Measurements from ENCODE around the gene DNAH2. TPM values are rescaled to one million over a fixed set of nuclear protein-coding genes. Genes with fewer than 3 reads are reported as not detected.
A peak's percentile ranks its signal among the peaks of the same experiment; 100 is the strongest.

The DNAH2 gene
- total RNA-seq, 1 donor from 2014 or later: 0.04 TPM

DNA sequence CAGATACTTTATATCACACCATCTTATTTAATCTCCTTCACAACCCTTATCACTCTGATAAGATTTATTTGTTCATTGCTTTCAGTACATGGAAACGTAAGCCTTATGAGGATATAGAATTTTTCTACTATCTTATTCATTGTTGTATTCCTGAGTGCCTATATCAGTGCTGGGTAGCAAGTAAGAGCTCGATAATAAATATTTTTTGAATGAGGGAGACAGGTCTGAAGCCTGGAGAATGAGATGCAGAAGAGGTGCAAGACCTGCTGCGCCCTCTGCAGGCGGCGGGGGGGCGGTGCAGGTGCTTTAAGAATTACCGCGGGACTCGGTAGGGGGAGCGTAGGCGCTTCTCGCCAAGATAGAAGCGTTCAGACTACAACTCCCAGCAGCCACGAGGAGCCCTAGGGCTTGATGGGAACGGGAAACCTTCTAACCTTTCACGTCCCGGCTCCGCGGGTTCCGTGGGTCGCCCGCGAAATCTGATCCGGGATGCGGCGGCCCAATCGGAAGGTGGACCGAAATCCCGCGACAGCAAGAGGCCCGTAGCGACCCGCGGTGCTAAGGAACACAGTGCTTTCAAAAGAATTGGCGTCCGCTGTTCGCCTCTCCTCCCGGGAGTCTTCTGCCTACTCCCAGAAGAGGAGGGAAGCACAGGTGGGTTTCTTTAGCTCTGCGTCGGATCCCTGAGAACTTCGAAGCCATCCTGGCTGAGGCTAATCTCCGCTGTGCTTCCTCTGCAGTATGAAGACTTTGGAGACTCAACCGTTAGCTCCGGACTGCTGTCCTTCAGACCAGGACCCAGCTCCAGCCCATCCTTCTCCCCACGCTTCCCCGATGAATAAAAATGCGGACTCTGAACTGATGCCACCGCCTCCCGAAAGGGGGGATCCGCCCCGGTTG is 29.4 kb upstream of the DNAH2 start, which contains the start of gene WRAP53:
TSS of gene WRAP53 (plus strand) at position 570 of the 900 bp plus-strand sequence. CDS start at position 742, 172 bp downstream.
- TF ChIP-seq, protein P1, sequence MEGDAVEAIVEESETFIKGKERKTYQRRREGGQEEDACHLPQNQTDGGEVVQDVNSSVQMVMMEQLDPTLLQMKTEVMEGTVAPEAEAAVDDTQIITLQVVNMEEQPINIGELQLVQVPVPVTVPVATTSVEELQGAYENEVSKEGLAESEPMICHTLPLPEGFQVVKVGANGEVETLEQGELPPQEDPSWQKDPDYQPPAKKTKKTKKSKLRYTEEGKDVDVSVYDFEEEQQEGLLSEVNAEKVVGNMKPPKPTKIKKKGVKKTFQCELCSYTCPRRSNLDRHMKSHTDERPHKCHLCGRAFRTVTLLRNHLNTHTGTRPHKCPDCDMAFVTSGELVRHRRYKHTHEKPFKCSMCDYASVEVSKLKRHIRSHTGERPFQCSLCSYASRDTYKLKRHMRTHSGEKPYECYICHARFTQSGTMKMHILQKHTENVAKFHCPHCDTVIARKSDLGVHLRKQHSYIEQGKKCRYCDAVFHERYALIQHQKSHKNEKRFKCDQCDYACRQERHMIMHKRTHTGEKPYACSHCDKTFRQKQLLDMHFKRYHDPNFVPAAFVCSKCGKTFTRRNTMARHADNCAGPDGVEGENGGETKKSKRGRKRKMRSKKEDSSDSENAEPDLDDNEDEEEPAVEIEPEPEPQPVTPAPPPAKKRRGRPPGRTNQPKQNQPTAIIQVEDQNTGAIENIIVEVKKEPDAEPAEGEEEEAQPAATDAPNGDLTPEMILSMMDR (IDR thresholded peaks at IDR 0.05; ENCODE audit: insufficient read depth, low read length, poor library complexity, severe bottlenecking): peak; percentile 99
- peak within 1 kb of the TSS; percentile 91 for H3K4me3 ChIP-seq (ENCODE audit: low read depth, low read length)
- peak; percentile 94 for DNase-seq (ENCODE audit: low read depth)
- H3K27me3 ChIP-seq (ENCODE audit: control insufficient read depth, insufficient read depth, low read length): no peaks in the 10 kb centered on the region
- H3K36me3 ChIP-seq (ENCODE audit: control insufficient read depth, insufficient read depth, low read length): no peaks in the 10 kb centered on the region

DNA sequence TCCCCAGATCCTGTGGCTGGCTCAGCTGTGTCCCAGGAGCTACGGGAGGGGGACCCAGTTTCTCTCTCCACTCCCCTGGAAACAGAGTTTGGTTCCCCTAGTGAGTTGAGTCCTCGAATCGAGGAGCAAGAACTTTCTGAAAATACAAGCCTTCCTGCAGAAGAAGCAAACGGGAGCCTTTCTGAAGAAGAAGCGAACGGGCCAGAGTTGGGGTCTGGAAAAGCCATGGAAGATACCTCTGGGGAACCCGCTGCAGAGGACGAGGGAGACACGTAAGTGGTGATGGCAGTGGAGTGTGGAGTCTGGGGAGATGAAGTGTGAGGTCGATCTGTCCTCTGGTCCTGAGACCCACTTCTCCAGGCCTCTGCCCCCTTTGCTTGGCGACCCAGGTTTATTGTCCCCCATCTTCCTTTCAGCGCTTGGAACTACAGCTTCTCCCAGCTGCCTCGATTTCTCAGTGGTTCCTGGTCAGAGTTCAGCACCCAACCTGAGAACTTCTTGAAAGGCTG is 28.7 kb upstream of the DNAH2 start:
- Histone ChIP-seq H3K27me3 (ENCODE audit: control insufficient read depth, insufficient read depth, low read length) (no peaks in the 10 kb centered on the region), H3K36me3 (ENCODE audit: control insufficient read depth, insufficient read depth, low read length) (no peaks in the 10 kb centered on the region), H3K4me3 (ENCODE audit: low read depth, low read length) (peak overlapping the region; percentile 77)
- TF ChIP-seq, protein P1 (IDR thresholded peaks at IDR 0.05; ENCODE audit: insufficient read depth, low read length, poor library complexity, severe bottlenecking): no peak
- no peak for DNase-seq (ENCODE audit: low read depth)

GRCh38 chr17:7695586-7695985 is 22.0 kb upstream of the DNAH2 start:
- H3K4me3 ChIP-seq (ENCODE audit: low read depth, low read length): no peak overlapping the region
- TF ChIP-seq, protein P1 (IDR thresholded peaks at IDR 0.05; ENCODE audit: insufficient read depth, low read length, poor library complexity, severe bottlenecking): no peak
- H3K27me3 ChIP-seq (ENCODE audit: control insufficient read depth, insufficient read depth, low read length): no peaks in the 10 kb centered on the region
- H3K36me3 ChIP-seq (ENCODE audit: control insufficient read depth, insufficient read depth, low read length): no peaks in the 10 kb centered on the region
- DNase-seq (ENCODE audit: low read depth): no peak

- Histone ChIP-seq H3K27me3 (ENCODE audit: control insufficient read depth, insufficient read depth, low read length) (no peaks in the 10 kb centered on the region), H3K36me3 (ENCODE audit: control insufficient read depth, insufficient read depth, low read length) (peaks cover 2% of the 10 kb centered on the region), H3K4me3 (ENCODE audit: low read depth, low read length) (no peak overlapping the region)
- DNase-seq (ENCODE audit: low read depth): no peak
- TF ChIP-seq, protein P1 (IDR thresholded peaks at IDR 0.05; ENCODE audit: insufficient read depth, low read length, poor library complexity, severe bottlenecking): no peak
Observed at GRCh38 chr17:7697828-7698588, 19.5 kb upstream of the DNAH2 start.

- Histone ChIP-seq H3K4me3 (ENCODE audit: low read depth, low read length) (no peak overlapping the region), H3K36me3 (ENCODE audit: control insufficient read depth, insufficient read depth, low read length) (peaks cover 2% of the 10 kb centered on the region), H3K27me3 (ENCODE audit: control insufficient read depth, insufficient read depth, low read length) (peaks cover 13% of the 10 kb centered on the region)
- TF ChIP-seq, protein P1 (IDR thresholded peaks at IDR 0.05; ENCODE audit: insufficient read depth, low read length, poor library complexity, severe bottlenecking): no peak
- DNase-seq (ENCODE audit: low read depth): no peak
Observed at GRCh38 chr17:7700510-7700909, 17.0 kb upstream of the DNAH2 start.
